HG03196 (cell line): Measurements from ENCODE around the gene CFAP73.
"Not testable (repeated sequence)": the region's sequence is repeated elsewhere in the genome, so short reads cannot be mapped to it uniquely, and the experiment has no call there.

Experiments
- ATAC-seq: cut with Tn5 transposase; IDR thresholded peaks from one replicate; pipeline ENCODE4 v1.9.1; 2021; ENCODE audit not compliant: unreplicated experiment

The CFAP73 gene

DNA sequence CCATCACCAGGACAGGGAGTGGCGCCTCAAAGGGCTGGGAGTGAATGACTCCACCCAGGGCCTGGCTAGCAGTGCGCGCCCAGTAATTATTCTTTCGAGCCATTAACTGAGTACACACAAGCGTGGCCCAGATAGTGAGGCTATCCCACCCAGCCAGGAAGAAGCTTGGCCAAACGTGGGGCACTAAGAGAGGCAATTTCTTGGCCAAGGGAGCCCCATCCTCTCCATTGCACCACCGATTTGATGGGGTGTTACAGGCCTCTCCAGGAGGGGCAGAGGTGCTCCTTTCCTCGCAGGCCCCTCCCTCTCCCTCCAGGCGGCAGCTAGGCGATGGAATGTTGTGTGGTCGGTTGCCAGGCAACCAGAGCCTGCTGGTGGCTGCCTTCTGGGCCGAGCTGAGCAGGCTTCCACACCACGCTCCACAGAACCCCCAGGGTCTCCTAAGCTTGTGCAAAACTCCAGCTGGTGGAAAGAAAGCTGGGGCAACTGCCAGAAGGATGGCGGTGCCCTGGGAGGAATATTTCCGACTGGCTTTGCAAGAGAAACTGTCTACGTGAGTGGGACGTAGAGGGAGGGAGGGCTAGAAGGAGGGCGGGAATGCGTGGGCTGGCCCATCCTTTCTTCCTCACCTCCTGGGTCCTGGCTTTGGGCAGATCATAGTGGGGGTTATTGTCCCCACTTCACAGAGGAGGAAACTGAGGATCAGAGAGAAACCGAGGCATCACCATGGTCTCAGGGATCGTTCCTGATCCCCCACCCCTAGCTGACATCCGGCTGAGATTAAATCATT is at the start of gene CFAP73:
CFAP73 (plus strand) TSS at position 364 of the 790 bp plus-strand sequence; CDS start at position 498, 134 bp downstream.
- ATAC-seq, result no peak

DNA sequence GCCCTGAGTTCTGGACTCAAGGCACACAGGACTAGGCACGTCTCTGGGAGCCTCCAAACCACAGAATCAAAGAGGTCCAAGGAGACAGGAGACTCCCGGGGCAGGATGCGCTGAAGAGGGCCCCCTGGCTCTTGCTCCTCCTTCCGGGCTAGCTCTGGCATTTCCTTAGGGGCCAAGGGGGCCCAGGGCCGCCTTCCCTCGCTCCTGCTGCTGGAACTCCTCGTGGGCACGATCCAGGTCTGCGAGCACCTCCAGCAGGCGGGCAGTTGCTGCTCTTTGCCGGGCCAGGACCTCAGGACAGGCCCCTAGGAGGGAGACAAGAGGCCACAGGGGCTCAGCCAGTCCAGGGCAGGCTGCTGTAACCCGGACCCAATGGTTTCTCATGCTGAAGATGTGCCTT is 49.8 kb upstream of the CFAP73 start:
- no peak for ATAC-seq

DNA sequence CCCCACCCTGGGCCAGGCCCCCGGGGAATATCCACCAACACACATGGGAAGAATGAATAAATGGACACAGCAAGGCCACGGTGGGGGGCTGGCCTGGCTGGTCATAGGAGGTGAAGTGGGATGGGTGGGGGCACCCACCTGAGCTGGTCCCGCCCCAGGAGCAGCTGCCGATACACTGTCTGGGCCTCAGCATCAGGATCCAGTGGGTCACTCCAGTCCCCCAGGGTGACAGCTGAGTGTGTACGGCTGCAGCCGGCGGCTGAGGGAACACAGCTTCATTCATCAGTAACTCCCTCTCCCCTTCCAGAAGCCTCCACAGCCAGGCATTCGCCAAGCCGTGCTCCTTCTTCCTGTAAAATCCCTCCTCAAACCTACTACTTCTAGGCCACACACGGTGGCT is 47.8 kb upstream of the CFAP73 start:
- no peak for ATAC-seq

DNA sequence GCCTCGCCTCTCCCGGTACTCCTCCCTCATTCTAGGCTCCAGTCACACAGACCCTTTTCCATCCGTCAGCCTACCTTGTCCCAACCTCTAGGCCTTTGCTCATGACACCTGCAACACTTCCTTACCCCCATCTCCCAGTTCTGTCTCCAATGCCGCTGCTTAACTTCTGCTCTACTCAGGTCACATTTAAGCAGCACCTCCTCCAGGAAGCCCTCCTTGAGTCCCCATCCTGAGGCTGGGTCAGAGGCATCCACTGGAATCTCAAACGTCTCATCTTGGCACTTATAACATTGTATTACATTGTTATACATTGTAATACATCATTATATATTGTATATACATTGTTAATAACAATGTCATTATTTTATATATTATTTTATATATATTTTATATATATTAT is 46.7 kb upstream of the CFAP73 start:
- ATAC-seq, result no peak

DNA sequence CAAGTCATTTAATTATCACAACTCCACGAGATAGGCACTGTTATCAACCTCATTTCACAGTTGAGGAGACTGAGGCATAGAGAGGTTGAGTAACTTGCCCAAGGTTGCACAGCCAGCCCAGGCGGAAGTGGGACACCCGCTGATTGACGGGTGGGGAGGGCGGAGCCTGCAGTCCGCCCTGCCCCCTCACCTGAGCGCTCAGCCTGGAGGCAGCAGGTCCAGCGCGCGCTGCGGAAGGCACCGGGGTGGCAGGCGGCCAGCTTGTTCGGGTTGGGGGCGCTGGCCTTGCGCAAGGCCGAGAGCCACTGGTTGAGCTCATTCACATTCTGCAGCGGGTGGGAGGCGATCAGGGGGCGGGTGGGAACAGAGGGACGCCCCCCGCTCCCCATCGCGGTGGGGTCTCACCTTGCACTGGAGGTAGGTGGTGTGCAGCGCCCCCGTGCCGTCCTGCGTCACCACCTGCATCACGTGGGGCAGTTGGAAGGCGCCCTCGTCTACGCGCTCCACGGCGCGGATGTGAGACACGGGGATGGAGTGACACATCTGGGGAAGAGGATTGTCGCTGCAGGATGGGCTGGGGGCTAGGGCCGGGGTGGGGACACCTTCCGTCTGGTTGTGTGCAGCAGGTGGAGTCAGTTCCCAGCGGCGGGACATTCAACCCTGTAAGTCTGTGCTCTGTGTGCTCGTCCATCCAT is 45.6 kb upstream of the CFAP73 start:
- no peak for ATAC-seq

DNA sequence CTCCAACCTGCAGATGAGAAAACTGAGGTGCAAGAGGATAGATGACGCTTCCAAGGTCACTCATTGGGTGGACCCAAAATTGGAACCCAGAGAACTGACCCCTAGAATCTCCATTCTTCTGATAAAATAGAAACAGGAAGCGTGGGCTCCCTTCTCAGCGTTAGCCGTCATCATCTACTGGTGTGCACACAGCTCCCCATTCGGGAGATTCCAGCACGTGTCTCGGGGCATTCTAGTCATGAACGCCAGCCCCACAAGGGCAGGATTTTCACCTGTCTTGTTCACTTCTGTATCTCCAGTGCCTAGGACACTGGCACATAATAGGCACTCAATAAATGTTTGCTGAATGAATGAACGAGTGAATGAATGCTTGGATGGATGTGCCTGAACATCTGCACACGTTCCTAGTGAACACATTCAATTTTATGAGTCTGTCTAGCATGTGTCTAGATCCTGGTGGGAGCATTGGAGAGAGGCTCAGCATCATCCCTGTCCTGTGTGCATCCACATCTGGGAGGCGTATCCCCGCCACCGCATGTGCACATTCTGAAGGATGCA is 44.5 kb upstream of the CFAP73 start:
- ATAC-seq, result no peak

DNA sequence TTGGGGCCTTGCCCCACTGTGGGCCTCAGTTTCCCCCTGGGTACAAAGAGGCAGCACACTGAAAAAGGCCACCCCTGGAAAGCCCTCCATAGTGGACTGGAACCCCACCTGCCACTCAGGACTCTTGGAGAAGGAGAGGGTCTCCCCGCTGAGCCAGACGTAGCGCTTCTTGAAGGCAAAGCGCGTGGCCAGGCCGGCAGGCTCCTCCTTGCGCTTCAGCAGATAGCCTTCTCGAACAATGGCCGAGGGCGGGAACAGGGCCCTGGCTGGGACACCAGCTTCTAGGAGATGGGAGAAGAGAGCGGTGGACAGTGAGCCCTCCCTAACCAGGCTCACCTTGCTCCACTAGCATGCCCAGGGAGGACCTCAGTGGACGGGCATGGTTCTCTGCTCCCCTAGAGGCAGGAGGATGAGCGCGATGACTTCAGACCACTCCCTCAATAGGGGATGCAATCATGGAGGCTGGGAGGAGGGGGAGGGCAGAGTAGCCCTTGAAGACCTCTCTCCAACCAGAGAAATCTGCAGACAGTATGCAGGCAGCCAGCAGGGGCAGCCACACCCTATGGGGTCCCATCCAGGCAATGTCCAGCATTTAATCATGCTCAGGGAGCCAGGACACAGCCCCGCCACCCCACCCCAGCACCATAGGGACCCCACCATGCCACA is 43.8 kb upstream of the CFAP73 start:
- ATAC-seq, result no peak

DNA sequence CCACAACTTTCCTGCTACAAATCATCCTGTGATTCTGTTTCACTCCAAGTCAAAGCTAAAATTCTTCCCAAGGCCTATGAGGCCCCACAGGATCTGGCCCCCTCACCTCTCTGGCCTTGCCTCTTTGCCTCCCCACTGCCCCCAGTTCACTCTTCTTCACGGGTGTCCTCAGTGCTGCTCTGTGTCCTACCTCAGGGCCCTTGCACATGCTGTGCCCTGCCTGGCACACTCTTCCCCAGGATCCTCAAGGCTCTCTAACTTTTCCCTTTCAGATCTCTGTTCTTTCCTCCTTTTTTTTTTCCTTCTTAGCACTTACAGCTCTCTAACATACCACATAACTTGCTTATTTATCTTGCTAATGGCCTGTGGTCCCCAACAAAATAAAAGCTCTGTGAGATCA is 43.2 kb upstream of the CFAP73 start:
- no peak for ATAC-seq

DNA sequence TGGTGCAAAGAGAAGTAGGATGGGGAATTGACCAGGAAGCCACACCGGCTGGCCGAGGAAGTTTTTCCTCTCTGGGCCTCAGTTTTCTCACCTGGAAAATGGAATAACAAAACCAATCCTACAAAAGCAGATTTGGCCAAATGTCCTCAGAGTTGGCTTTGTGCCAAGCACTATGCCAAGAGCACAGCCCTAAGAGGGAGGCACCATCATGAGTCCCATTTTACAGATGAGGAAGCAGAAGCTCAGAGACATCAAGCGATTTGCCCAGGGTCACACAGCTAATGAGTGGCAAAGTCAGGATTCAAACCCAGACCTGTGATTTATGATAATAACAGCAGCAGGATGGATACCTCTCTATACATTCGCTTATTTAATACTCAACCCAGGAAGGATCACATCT is 41.2 kb upstream of the CFAP73 start:
- no peak for ATAC-seq

DNA sequence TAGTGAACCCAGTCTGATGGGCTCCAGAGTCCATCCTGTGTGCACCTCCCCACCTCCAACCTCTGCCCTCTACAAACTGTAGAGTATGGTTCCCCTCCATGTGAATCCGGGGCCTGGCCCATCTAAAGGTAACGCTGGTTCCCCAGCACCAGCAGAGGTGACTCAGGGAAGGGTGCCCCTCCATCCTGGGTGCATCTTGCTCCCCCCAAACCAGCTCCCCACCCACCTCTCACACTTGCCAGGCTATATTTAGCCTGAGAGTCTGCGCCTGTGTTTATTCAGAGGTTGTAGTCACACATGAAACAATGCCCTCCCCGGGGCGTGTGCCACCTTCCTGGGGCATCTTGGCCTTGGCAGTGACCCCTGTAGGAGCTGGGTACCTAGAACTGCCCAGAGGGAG is 40.2 kb upstream of the CFAP73 start:
- no peak for ATAC-seq

DNA sequence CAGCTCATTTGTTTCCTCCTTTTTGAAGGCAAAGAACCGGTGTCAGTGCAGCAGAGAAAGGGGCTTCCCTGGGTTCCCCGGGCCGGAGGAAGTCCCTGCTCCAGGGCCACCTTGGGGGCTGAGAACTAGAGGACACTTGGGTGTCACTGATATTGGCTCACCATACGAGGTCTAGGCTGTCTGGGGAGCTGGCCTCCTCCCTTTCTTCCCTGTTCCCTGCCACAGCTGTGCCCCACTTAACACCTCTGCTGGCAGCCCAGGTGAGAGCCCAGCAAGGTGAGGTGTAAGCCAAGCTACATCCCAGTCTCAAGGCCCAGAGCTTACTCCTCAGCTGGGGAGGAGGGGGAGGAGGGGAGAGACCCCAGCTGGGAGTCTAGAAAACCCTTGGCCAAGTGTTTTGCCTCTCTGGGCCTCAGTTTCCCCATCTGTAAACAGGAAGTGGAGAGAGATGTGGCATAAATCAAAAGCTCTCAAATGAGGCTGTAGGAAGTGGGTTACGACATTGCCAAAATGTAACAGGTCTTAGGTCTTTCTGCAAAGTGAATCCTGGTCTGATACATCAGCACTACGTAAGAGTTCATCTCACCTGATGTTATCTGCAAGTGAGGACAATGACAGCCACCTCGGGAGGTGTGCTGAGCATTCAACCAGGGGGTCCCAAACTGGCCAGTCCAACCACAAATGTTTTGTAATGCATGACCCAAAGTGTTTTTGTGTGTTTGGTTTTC is 39.5 kb upstream of the CFAP73 start:
- ATAC-seq, result no peak

DNA sequence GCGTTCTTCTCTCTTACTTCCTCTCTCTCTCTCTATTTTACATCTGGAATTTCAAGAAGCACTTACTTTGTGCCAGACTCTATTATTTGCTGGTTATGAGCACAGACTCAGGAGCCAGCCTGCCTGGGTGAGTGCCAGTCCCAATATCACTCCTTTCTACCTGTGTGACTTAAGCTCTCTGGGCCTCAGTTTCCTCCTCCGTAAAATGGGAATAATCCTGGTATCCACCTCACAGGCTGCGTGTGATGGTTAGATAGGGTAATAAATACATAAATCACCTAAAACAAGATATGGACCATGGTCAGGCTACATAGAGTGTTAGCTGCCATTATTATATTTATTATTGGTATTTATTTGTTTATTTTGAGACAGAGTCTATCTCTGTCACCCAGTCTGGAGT is 38.3 kb upstream of the CFAP73 start:
- ATAC-seq, result no peak

DNA sequence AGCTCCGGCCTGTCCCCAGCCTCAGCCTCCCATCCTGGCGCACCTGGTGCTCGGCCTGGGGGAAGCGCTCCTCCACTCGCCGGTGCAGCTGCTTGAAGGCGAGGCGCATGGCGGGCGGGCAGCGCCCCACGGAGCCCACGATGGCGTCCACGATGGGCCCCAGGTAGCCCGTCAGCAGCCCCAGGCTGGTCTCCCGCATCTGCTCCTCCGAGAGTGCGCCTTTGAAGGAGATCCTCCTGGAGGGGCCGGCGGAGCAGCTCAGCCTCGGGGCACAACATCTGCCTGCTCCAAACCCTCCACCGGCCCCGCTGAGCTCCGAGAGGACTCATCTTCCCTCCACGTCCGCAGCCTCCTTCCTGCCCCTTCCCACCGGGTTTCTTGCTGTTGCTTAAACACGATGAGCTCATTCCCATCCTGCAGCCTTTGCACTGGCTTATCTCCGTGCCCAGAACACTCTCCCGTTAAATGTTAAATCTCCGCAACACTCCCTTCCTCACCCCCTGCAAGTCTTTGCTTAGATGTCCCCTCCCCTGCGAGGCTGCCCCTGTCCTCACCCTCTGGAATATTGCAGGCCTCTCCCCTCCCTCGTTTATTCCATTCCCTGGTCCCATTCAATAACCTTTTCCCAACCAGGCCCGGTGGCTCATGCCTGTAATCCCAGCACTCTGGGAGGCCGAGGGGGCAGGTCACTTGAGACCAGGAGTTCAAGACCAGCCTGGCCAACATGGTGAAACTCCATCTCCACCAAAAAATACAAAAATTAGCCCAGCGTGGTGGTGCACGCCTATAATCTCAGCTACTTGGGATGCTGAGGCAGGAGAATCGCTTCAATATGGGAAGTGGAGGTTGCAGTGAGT is 37.3 kb upstream of the CFAP73 start:
- no peak for ATAC-seq

DNA sequence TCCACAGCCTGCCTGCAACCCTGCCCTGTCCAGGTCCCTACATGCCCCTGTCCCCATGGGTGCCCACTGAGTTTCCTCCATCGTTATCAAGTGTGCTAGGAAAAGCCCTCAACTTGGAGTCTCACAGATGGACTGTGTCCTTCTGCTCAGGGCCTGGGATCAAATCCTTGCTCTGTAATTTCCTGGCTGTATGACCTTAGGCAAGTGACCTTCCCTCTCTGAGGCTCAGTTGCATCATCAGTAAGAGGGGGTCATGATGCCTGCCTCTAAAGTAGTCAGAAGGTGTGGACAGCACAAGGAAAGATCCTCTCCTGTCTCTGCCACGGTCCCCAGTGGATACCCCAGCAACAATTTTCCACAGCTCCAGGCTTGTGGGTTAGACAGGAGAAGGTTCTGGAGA is 36.1 kb upstream of the CFAP73 start:
- ATAC-seq, result no peak

DNA sequence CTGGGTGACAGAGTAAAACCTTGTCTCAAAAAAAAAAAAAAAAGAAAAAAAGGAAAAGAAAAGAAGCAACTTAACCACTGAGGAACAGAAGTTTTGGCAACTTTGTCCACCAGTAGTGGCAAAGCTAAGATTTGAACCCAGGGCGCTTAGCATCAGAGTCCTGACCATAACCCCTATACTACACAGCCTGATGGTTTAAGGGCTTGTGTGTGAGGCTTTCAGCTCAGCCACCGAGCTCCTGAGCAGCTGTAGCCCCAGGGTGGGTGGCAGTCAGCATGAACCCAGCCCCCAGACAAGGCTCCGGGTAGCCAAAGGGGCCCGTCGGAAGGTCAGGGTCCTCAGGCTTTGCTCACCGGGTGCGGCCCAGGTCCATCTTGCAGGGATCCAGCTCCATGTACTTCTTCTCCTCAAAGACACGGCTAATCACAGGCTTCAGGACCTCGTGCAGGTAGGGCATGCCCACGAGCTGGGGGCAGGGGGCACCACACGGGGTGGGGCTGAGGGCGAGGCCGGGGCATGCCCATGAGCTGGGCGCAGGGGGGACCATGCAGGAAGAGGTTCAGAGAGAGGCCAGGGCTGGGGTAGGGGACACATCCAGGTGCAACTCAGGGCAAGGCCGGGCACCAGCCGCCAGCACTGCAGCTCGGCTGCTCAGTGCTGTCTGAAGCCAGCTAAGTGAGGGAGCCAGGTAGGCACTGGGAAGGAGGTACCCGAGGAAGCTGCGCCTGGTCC is 34.9 kb upstream of the CFAP73 start:
- no peak for ATAC-seq

DNA sequence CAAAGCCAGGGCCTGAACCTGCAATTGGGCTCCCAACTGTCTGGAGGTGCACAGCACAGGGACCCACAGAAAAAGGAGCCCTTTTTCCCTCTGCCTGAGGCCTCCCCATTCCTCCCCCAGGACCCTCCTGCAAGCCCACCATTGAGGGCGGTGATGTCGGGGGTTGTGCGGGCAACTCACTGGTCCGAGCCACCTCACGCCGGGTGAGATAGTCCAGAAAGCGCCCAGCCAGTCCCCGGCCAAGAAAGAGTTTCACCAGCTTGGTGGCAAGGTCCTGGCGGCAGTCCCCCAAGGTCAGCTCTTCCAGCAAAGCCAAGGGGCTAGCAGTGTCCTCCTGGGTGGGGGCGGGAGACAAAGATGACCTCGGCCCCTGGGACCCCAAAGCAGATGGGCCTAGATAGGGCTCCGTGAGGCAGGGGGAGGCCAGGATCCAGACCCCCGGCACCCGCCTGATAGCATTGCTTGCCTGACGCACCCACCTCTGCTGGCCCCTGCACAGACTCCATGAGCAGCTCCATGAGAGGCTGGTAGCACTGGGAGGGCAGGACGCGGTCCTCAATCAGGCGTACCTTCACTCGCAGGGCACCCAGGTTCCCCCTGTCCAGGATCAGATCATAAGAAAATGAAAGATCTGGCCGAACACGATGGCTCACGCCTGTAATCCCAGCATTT is 33.9 kb upstream of the CFAP73 start:
- ATAC-seq, result no peak

DNA sequence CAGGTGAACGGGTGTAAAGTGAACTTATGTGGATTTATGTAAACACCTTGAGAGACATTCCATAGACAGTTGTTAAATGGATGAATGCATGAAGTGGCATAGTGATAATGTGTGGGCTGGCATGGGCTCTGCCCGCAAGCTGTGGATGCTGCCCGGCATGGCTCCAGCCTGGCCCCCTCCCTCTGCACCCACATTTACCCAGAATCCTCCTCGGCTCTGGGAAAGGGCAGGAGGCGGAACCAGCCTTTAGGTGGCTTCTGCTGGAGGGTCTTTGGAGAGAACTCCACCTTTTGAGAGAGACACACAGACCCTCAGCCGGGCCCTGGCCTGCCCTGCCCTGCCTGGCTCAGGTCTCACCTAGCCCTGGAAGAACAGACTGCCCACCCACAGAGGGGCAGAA is 32.6 kb upstream of the CFAP73 start:
- no peak for ATAC-seq

DNA sequence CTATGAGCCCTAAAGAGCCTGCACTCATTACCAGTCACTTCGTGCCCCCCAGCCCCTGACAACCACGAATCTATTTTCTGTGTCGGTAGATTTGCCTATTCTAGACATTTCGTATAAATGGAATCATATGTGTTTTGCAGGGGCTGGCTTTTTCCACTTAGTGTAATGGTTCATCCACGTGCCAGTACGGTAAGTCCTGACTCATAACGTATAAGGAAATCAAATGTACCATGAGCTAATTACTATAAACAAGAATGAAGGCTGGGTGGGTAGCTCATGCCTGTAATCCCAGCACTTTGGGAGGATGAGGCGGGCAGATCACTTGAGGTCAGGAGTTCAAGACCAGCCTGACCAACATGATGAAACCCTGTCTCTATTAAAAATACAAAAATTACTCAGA is 31.8 kb upstream of the CFAP73 start:
- ATAC-seq, result not testable (repeated sequence)

DNA sequence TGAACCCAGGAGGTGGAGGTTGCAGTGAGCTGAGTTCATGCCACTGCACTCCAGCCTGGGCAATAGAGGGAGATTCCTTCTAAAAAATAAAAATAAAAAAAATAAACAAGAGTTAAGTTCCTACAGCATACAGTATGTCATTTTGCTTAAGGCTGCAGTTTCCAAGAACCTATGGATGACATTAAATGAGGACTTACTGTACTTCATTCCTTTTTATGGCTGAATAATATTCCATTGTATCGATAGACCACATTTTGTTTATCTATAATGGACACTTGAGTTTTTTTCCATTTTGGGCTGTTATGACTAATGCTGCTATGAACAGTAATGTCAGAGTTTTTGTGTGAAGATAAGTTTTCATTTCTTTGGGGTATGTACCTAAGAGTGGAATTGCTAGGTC is 31.4 kb upstream of the CFAP73 start:
- no peak for ATAC-seq
